Measurements from ENCODE around the gene CD53.
A peak's percentile ranks its signal among the peaks of the same experiment; 100 is the strongest.

Gene CD53

DNA sequence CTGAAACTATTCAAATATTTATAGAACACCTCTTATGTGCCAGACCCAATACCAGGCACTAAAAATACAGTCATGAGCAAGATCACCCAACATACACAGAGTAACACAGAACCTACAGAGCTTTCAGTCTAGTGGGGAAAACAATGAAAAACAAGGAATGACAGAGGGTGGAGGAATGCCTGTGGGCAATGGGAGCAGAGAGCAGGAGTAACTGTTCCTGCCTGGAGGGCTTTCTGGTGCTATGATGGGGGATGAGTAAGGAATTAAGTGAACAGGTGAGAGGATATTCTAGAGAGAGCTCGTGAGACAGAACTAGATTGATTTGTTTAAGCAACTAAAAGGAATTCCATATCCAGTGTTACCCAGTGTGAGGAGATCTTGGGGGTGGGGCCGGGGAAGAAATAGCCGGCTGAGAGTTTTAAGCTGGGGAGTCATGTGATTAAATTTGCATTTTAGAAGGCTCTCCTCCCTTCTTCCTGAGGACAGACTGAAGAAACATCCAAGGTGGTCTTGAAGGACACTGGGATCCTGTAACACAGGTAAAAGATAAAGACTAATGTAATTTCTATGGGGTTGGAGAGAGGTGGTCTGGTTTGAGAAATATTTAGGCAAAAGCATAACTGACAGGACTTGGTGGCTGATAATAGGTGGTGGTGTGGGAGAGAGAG is 2.1 kb upstream of the CD53 start:
- TF ChIP-seq CTCF (IDR thresholded peaks at IDR 0.05; ENCODE audit: low read depth, low read length) = no peak
- no peak for DNase-seq (ENCODE audit: low read depth in 2 of 2)
- no peak overlapping the region for H3K4me3 ChIP-seq (replicated peaks in 1 of 2; ENCODE audit: low read depth in 2 of 2, low read length in 2 of 2)

GRCh38 chr1:110872366-110872744 is 593 bp upstream of the CD53 start:
- no peak for DNase-seq (ENCODE audit: low read depth in 2 of 2)
- no peak for TF ChIP-seq CTCF (IDR thresholded peaks at IDR 0.05; ENCODE audit: low read depth, low read length)
- H3K4me3 ChIP-seq (replicated peaks in 1 of 2; ENCODE audit: low read depth in 2 of 2, low read length in 2 of 2) = no peak overlapping the region

DNA sequence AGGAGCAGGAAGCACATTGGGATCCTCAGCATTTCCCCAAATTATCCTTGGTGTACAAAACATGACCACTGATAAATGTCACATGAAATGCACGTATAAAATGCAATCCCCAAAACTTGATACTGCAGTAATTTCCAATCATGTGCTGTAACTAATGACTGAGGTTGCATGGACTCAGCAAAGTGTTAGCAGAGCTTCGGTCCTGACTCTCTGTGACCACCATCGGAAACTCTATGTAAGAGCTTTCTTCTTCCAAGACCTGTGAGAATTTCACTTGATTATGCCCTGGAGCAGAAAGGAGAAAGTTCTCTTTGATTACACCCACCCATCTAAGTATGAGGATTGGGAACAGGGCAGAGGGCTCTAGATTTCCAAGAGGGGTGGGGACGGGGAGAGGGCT is 908 bp downstream of the CD53 start:
- no peak for TF ChIP-seq CTCF (IDR thresholded peaks at IDR 0.05; ENCODE audit: low read depth, low read length)
- no peak for DNase-seq (ENCODE audit: low read depth in 2 of 2)
- no peak overlapping the region for H3K4me3 ChIP-seq (replicated peaks in 1 of 2; ENCODE audit: low read depth in 2 of 2, low read length in 2 of 2)

- no peak for TF ChIP-seq CTCF (IDR thresholded peaks at IDR 0.05; ENCODE audit: low read depth, low read length)
- DNase-seq (ENCODE audit: low read depth in 2 of 2) = peak in 1 of 2 donors; percentile 5
- H3K4me3 ChIP-seq (replicated peaks in 1 of 2; ENCODE audit: low read depth in 2 of 2, low read length in 2 of 2) = no peak overlapping the region
These were observed 1.6 kb downstream of the CD53 start for GRCh38 chr1:110874324-110875215.

DNA sequence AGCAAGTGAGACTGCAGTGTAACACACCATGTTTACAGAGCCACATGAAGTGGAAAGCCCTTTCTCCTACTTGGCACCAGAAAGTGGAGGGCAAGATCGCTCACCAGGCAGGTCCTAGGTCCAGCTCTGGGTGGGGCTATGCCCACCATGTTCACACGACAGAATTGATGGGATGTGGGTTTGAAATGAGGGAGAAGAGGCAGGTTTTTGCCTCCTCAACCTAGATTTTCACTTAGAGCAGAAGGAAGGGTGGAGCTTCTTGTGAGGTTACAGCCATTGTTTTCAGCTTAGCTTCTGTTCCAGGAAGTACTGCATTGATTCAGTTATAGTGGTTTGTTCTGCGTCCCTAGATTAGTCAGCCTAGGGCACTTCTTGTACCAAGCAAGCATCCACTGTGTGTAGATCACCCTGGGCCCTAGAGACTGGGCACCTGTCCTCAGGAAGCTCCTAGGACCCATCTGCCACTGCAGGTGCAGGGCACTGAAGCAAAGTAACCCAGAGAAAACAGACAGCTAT is 2.3 kb downstream of the CD53 start:
- DNase-seq (ENCODE audit: low read depth in 2 of 2) = peak in 1 of 2 donors; percentile 2
- no peak for TF ChIP-seq CTCF (IDR thresholded peaks at IDR 0.05; ENCODE audit: low read depth, low read length)
- H3K4me3 ChIP-seq (replicated peaks in 1 of 2; ENCODE audit: low read depth in 2 of 2, low read length in 2 of 2) = no peak overlapping the region

DNA sequence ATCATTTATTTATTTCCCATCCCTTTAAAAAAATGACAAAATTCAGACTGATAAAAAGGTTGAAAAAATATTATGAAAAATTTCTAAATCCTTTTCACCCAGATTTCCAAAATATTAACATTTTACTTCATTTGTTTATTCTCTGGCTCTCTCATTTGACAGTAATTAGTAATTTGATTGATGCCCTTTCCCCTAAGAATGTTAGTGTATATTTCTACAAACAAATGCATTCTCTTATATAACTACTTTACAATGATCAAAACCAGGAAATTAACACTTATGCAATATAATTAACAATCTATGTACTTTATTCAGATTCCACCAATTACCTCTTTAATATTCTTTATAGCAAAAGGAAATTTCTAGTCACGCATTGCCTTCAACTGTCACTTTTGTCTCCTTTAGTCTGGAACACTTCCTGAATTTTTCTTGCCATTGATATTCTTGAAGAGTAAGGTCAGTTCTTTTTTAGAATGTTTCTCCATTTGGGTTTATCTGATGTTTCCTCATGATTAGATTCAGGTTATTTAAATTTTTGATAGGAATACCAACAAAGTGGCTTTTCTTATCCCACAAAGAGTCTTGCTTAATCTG is 3.9 kb downstream of the CD53 start:
- DNase-seq (ENCODE audit: low read depth in 2 of 2) = no peak
- H3K4me3 ChIP-seq (replicated peaks in 1 of 2; ENCODE audit: low read depth in 2 of 2, low read length in 2 of 2) = no peak overlapping the region
- no peak for TF ChIP-seq CTCF (IDR thresholded peaks at IDR 0.05; ENCODE audit: low read depth, low read length)
